Fibroblast of lung (primary cell): ENCODE measurements around the gene ACOT7.

ENCODE experiments used
- EZH2 ChIP-seq: IDR thresholded peaks from 2 replicates; pipeline ENCODE4 v1.5.1; 2012; ENCODE audit warnings: low read length, control low read depth, mild to moderate bottlenecking; ENCODE audit errors: missing control alignments
- TF ChIP-seq, protein P1 (sequence below), 2 donors: IDR thresholded peaks in 1 of 2; conservative IDR thresholded peaks in 1 of 2; 1 replicate in 1 of 2; 2 replicates in 1 of 2; pipeline ENCODE4 v1.5.1; 2011 to 2012; ENCODE audit warnings: low read length in 2 of 2, control low read depth in 1 of 2, inconsistent platforms in 1 of 2, low read depth in 1 of 2, mild to moderate bottlenecking in 1 of 2

DNA sequence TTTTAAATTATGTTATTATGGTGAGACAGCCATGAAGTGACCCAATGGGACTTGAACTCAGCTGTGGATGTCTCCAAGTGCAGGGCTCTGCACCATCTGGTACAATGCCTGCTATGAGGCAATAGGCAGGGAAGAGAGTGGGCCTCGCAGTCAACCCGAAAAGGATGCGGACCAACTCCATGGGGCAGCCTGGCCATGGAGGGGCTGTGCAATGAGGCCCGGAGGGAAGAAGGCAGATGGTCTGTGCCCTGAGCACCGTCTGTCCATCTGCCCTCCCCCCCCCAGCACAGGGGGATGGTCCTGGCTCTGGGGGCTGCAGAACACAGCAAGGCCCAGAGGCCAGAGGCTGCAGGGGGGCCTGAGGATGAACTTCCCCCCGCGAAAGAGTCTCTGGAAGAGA, 48.0 kb upstream of the ACOT7 start:
- TF ChIP-seq, protein P1, sequence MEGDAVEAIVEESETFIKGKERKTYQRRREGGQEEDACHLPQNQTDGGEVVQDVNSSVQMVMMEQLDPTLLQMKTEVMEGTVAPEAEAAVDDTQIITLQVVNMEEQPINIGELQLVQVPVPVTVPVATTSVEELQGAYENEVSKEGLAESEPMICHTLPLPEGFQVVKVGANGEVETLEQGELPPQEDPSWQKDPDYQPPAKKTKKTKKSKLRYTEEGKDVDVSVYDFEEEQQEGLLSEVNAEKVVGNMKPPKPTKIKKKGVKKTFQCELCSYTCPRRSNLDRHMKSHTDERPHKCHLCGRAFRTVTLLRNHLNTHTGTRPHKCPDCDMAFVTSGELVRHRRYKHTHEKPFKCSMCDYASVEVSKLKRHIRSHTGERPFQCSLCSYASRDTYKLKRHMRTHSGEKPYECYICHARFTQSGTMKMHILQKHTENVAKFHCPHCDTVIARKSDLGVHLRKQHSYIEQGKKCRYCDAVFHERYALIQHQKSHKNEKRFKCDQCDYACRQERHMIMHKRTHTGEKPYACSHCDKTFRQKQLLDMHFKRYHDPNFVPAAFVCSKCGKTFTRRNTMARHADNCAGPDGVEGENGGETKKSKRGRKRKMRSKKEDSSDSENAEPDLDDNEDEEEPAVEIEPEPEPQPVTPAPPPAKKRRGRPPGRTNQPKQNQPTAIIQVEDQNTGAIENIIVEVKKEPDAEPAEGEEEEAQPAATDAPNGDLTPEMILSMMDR (conservative IDR thresholded peaks at IDR 0.05 in 1 of 2, IDR thresholded peaks at IDR 0.05 in 1 of 2; ENCODE audit: low read depth in 1 of 2, low read length in 2 of 2): no peak
- no peak for TF ChIP-seq EZH2
